A673 (cell line): Measurements from ENCODE around the gene RBM14.

Source experiments
- EZH2 ChIP-seq: fragments of 200-600 bp; sonication (generic); IDR thresholded peaks from 2 replicates; pipeline ENCODE4 v1.6.1; 2017; ENCODE audit warnings: borderline replicate concordance, low read depth, mild to moderate bottlenecking, mixed read lengths, antibody characterized with exemption, low read length; ENCODE audit not compliant: poor library complexity, severe bottlenecking
- TF ChIP-seq, protein P1 (sequence below): fragments of 300-800, 200-600 bp; sonication (generic); conservative IDR thresholded peaks from 2 replicates; pipeline ENCODE4 v1.5.1; 2017; ENCODE audit warnings: low read depth, mild to moderate bottlenecking, antibody characterized with exemption, low read length, moderate library complexity, mixed read lengths

DNA sequence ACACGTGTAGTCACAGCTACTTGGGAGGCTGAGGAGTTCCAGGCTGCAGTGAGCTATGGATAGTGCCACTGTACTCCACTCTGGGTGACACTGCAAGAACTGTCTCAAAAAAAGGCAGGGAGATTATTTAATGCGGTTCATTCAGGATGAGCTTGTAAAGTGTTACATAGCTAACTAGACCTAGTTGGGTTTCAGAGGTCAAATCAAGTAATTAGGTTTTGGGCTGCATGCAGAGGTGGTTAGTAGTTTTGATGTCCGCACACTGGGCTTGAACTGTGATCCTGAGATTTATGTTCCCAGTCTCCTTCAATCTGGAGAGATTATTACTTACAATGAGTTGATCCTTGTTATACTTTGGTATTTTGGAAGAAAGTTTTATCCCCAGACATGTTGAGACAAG is 20.0 kb downstream of the RBM14 start:
- TF ChIP-seq, protein P1, sequence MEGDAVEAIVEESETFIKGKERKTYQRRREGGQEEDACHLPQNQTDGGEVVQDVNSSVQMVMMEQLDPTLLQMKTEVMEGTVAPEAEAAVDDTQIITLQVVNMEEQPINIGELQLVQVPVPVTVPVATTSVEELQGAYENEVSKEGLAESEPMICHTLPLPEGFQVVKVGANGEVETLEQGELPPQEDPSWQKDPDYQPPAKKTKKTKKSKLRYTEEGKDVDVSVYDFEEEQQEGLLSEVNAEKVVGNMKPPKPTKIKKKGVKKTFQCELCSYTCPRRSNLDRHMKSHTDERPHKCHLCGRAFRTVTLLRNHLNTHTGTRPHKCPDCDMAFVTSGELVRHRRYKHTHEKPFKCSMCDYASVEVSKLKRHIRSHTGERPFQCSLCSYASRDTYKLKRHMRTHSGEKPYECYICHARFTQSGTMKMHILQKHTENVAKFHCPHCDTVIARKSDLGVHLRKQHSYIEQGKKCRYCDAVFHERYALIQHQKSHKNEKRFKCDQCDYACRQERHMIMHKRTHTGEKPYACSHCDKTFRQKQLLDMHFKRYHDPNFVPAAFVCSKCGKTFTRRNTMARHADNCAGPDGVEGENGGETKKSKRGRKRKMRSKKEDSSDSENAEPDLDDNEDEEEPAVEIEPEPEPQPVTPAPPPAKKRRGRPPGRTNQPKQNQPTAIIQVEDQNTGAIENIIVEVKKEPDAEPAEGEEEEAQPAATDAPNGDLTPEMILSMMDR, result no peak
- TF ChIP-seq EZH2, result no peak
